Gastrocnemius medialis (tissue), 4 donors: Measurements from ENCODE around the gene TP63.

ENCODE experiments used
- POLR2A ChIP-seq, 2 donors: fragments of 450-650 bp; IDR thresholded peaks; one replicate each; pipeline ENCODE4 v1.6.1; 2017; ENCODE audit warnings: antibody characterized with exemption in 2 of 2, mild to moderate bottlenecking in 2 of 2, moderate library complexity in 2 of 2
- TF ChIP-seq, protein P1 (sequence below), 5 experiments: fragments of 450-650 bp in 3 of 5; fragments of 200-600 bp in 2 of 5; sonication (generic) in 2 of 5; IDR thresholded peaks in 4 of 5; conservative IDR thresholded peaks in 1 of 5; 1 replicate in 4 of 5; 2 replicates in 1 of 5; pipeline ENCODE4 v1.5.1; 2016 to 2019; ENCODE audit warnings: antibody characterized with exemption in 5 of 5, mild to moderate bottlenecking in 3 of 5, moderate library complexity in 3 of 5

- no peak for TF ChIP-seq POLR2A (IDR thresholded peaks at IDR 0.05)
- TF ChIP-seq, protein P1, sequence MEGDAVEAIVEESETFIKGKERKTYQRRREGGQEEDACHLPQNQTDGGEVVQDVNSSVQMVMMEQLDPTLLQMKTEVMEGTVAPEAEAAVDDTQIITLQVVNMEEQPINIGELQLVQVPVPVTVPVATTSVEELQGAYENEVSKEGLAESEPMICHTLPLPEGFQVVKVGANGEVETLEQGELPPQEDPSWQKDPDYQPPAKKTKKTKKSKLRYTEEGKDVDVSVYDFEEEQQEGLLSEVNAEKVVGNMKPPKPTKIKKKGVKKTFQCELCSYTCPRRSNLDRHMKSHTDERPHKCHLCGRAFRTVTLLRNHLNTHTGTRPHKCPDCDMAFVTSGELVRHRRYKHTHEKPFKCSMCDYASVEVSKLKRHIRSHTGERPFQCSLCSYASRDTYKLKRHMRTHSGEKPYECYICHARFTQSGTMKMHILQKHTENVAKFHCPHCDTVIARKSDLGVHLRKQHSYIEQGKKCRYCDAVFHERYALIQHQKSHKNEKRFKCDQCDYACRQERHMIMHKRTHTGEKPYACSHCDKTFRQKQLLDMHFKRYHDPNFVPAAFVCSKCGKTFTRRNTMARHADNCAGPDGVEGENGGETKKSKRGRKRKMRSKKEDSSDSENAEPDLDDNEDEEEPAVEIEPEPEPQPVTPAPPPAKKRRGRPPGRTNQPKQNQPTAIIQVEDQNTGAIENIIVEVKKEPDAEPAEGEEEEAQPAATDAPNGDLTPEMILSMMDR (IDR thresholded peaks at IDR 0.05 in 4 of 5, conservative IDR thresholded peaks at IDR 0.05 in 1 of 5): no peak
Observed at GRCh38 chr3:189714991-189715961, 84.1 kb downstream of the TP63 start.
